Measurements from ENCODE around the gene FAM53A.

GRCh38 chr4:1614049-1614448, 70.1 kb downstream of the FAM53A start:
- no peak for TF ChIP-seq GATA3 (IDR thresholded peaks at IDR 0.05; ENCODE audit: low read depth, low read length)
- no peak for TF ChIP-seq GATA2 (IDR thresholded peaks at IDR 0.05; ENCODE audit: low read depth, low read length)
